Activated CD8-positive, alpha-beta T cell treated with anti-CD3 and anti-CD28 coated beads for 36 hours (primary cell): ENCODE data around the gene DNAJB13. TPM values are rescaled to one million over a fixed set of nuclear protein-coding genes. Genes with fewer than 3 reads are reported as not detected.

ENCODE experiments used
- ATAC-seq: fragments of 200-7000 bp; cut with Tn5 transposase; one replicate; pipeline ENCODE4 v1.10.0; 2021; ENCODE audit warnings: mild to moderate bottlenecking, moderate library complexity
- CTCF ChIA-PET: fragments of 350-600 bp; sonication (Branson Sonifier 250); formaldehyde crosslinking; loops from one replicate; lab custom pipeline; 2021; ENCODE audit warnings: antibody characterized with exemption; lab: Charles Lee
- POLR2A ChIA-PET: fragments of 350-600 bp; sonication (Branson Sonifier 250); formaldehyde crosslinking; loops from one replicate; lab custom pipeline; 2021; ENCODE audit warnings: antibody characterized with exemption; lab: Charles Lee
- DNase-seq: peaks from one replicate; pipeline ENCODE4 v3.0.0-alpha.2; 2020
- H3K27ac Mint-ChIP-seq: one replicate; pipeline ENCODE4 v1.8.0; 2021; ENCODE audit warnings: mild to moderate bottlenecking, mixed read lengths
- H3K27me3 Mint-ChIP-seq: one replicate; pipeline ENCODE4 v1.8.0; 2021; ENCODE audit warnings: mixed read lengths
- H3K36me3 Mint-ChIP-seq: one replicate; pipeline ENCODE4 v1.8.0; 2021; ENCODE audit warnings: low read depth, mixed read lengths
- H3K4me1 Mint-ChIP-seq: one replicate; pipeline ENCODE4 v1.8.0; 2021; ENCODE audit warnings: low read depth, mixed read lengths
- H3K4me3 Mint-ChIP-seq: one replicate; pipeline ENCODE4 v1.8.0; 2021; ENCODE audit warnings: mild to moderate bottlenecking, moderate library complexity, mixed read lengths
- H3K9me3 Mint-ChIP-seq: one replicate; pipeline ENCODE4 v1.8.0; 2021; ENCODE audit warnings: mixed read lengths
- CTCF ChIP-seq: fragments of 200-600 bp; IDR thresholded peaks from one replicate; pipeline ENCODE4 v1.8.0; 2022; ENCODE audit warnings: antibody characterized with exemption, mild to moderate bottlenecking
- intact Hi-C: fragments of 100-400 bp; cut with micrococcal nuclease; formaldehyde crosslinking; loops from one replicate; pipeline ENCODE4 v1.10.0; 2022
- total RNA-seq, 2 experiments: library from RNA; stranded (reverse); gene quantifications; one replicate each; pipeline ENCODE4 v1.2.3, GENCODE V29; 2021

Gene DNAJB13
- total RNA-seq, 2 experiments from 2014 or later: 0.18 TPM; not detected in 1

GRCh38 chr11:73969091-73969490 lies 18.3 kb downstream of the DNAJB13 start:
- intact Hi-C loops: no loop called here
- H3K9me3 Mint-ChIP-seq: no peaks in the 10 kb centered on the region
- no peaks in the 10 kb centered on the region for H3K27me3 Mint-ChIP-seq
- ATAC-seq (no peak), DNase-seq (no peak)
- no peak overlapping the region for H3K4me3 Mint-ChIP-seq
- peak overlapping the region; percentile 75 for H3K27ac Mint-ChIP-seq
- H3K4me1 Mint-ChIP-seq: peaks cover 68% of the 10 kb centered on the region
- no peak for TF ChIP-seq CTCF
- POLR2A ChIA-PET: interaction anchor here (0.6 to 16.4 kb wide), 7 partner anchors 12 to 370 kb away, joined by 3 to 269 read pairs (median 7); partner anchors contain the start of genes C2CD3, PPME1, UCP2 and UCP3
- CTCF ChIA-PET: interaction anchor here (3.0 kb wide), 1 partner anchor 11 kb away, joined by 13 read pairs; no protein-coding TSS in a partner anchor
- peaks cover 13% of the 10 kb centered on the region for H3K36me3 Mint-ChIP-seq

DNA sequence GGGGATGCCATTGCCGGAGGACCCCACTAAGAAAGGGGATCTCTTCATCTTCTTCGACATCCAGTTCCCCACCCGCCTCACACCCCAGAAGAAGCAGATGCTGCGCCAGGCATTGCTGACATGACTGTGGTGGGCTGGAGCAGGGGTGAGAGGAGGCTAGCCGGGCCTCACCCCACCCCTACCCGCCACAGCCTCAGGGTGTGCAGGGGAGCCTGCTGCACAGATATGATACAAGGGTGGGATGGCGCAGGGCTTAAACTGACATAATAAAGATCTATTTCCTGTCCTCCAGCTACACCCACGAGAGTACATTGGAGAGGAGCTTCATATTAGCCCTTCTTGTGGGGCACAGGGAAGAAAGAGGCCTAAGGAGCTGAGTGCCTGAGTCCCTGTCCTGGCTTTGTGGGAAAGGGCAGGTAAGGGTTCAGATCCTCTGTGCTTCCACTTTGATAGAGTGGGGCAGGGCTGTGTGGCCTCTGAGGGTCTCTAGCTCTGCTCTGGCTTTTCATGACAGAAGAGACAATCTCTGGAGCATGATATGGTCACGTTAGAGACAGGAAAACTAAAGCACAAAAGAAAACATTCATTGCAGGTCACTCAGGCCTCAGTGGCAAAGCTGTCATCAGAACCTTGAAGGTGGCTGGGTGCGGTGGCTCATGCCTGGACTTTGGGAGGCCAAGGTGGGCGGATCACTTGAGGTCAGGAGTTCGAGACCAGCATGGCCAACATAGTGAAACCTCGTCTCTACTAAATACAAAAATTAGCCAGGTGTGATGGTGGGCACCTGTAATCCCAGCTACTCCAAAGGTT lies 19.4 kb downstream of the DNAJB13 start:
- TF ChIP-seq CTCF: no peak
- Mint-ChIP-seq H3K27me3 (no peaks in the 10 kb centered on the region), H3K9me3 (no peaks in the 10 kb centered on the region), H3K27ac (peak overlapping the region; percentile 75), H3K36me3 (peaks cover 24% of the 10 kb centered on the region), H3K4me1 (peaks cover 72% of the 10 kb centered on the region), H3K4me3 (no peak overlapping the region)
- DNase-seq: peak; percentile 67
- ATAC-seq: peak; percentile 60
- ChIA-PET POLR2A (interaction anchor here (0.6 to 16.4 kb wide), 7 partner anchors 11 to 350 kb away, joined by 3 to 269 read pairs (median 7); partner anchors contain the start of genes C2CD3, PPME1, UCP2 and UCP3), CTCF (interaction anchor here (0.8 to 3.0 kb wide), 6 partner anchors 9 to 85 kb away, joined by 3 to 13 read pairs (median 3); no protein-coding TSS in a partner anchor)
- intact Hi-C loops: loop anchor here (5.0 kb wide), 1 partner anchor 37 kb away; the partner anchor contains the start of gene UCP3

GRCh38 chr11:73971175-73971719 lies 20.4 kb downstream of the DNAJB13 start:
- DNase-seq (no peak), ATAC-seq (peak; percentile 12)

DNA sequence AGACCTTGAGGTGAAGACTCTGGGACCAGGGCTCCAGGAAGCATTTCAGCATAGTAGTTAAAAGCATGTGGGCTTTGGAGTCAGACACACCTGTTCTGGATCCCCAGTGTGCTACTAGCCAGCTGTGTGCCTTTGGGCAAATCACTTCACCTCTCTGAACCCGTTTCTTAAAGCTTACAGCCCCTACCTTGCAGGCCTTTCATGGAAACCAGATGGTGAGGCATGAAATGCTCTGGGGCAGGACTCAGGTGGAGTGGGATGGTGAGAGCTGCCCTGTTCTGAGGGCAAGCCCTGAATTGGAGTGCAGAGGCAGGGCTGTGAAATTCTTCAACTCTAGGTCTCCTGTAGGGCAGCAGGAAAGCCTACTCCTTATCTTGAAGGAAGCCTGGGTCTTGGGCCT lies 21.4 kb downstream of the DNAJB13 start:
- intact Hi-C loops: loop anchor here (5.0 kb wide), 1 partner anchor 35 kb away; the partner anchor contains the start of gene UCP3
- POLR2A ChIA-PET: interaction anchor here (1.0 to 16.4 kb wide), 10 partner anchors 9 to 129 kb away, joined by 3 to 269 read pairs (median 4); partner anchors contain the start of genes UCP2 and UCP3
- H3K4me1 Mint-ChIP-seq: peaks cover 86% of the 10 kb centered on the region
- peaks cover 44% of the 10 kb centered on the region for H3K36me3 Mint-ChIP-seq
- no peak overlapping the region for H3K4me3 Mint-ChIP-seq
- ATAC-seq (no peak), DNase-seq (no peak)
- CTCF ChIA-PET: interaction anchor here (1.1 to 3.0 kb wide), 3 partner anchors 8 to 18 kb away, joined by 3 to 13 read pairs (median 4); no protein-coding TSS in a partner anchor
- H3K27ac Mint-ChIP-seq: peak overlapping the region; percentile 84
- no peaks in the 10 kb centered on the region for H3K27me3 Mint-ChIP-seq
- H3K9me3 Mint-ChIP-seq: no peaks in the 10 kb centered on the region
- no peak for TF ChIP-seq CTCF

More at GRCh38 chr11:73971175-73971719, 20.4 kb downstream of the DNAJB13 start:
- POLR2A ChIA-PET: interaction anchor here (1.0 to 16.4 kb wide), 8 partner anchors 9 to 200 kb away, joined by 3 to 269 read pairs (median 6); partner anchors contain the start of genes C2CD3, PPME1, UCP2 and UCP3
- CTCF ChIA-PET: interaction anchor here (0.9 to 3.0 kb wide), 4 partner anchors 9 to 599 kb away, joined by 3 to 13 read pairs (median 3); no protein-coding TSS in a partner anchor
- Mint-ChIP-seq H3K36me3 (peaks cover 34% of the 10 kb centered on the region), H3K9me3 (no peaks in the 10 kb centered on the region), H3K4me1 (peaks cover 78% of the 10 kb centered on the region), H3K4me3 (no peak overlapping the region), H3K27me3 (no peaks in the 10 kb centered on the region), H3K27ac (peak overlapping the region; percentile 75)
- TF ChIP-seq CTCF: no peak
- intact Hi-C loops: loop anchor here (5.0 kb wide), 1 partner anchor 36 kb away; the partner anchor contains the start of gene UCP3
